ENCODE measurements around the gene A2M.

- TF ChIP-seq, protein P1, sequence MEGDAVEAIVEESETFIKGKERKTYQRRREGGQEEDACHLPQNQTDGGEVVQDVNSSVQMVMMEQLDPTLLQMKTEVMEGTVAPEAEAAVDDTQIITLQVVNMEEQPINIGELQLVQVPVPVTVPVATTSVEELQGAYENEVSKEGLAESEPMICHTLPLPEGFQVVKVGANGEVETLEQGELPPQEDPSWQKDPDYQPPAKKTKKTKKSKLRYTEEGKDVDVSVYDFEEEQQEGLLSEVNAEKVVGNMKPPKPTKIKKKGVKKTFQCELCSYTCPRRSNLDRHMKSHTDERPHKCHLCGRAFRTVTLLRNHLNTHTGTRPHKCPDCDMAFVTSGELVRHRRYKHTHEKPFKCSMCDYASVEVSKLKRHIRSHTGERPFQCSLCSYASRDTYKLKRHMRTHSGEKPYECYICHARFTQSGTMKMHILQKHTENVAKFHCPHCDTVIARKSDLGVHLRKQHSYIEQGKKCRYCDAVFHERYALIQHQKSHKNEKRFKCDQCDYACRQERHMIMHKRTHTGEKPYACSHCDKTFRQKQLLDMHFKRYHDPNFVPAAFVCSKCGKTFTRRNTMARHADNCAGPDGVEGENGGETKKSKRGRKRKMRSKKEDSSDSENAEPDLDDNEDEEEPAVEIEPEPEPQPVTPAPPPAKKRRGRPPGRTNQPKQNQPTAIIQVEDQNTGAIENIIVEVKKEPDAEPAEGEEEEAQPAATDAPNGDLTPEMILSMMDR (IDR thresholded peaks at IDR 0.05), result no peak
- no peak for TF ChIP-seq POLR2A (IDR thresholded peaks at IDR 0.05)
These were observed 5.8 kb downstream of the A2M start for GRCh38 chr12:9109737-9110491.

Measured in adrenal gland (tissue), 5 donors.